GM19023 (cell line): ENCODE results near the gene NRF1.
"Not testable (repeated sequence)": the region's sequence is repeated elsewhere in the genome, so short reads cannot be mapped to it uniquely, and the experiment has no call there.

ENCODE experiments used
- ATAC-seq: cut with Tn5 transposase; IDR thresholded peaks from one replicate; pipeline ENCODE4 v1.9.1; 2021; ENCODE audit warnings: mild to moderate bottlenecking, moderate library complexity; ENCODE audit not compliant: unreplicated experiment

Gene NRF1

GRCh38 chr7:129780257-129780973 is 168.9 kb downstream of the NRF1 start:
- no peak for ATAC-seq

- no peak for ATAC-seq
These were observed 169.7 kb downstream of the NRF1 start for GRCh38 chr7:129780974-129781927.

DNA sequence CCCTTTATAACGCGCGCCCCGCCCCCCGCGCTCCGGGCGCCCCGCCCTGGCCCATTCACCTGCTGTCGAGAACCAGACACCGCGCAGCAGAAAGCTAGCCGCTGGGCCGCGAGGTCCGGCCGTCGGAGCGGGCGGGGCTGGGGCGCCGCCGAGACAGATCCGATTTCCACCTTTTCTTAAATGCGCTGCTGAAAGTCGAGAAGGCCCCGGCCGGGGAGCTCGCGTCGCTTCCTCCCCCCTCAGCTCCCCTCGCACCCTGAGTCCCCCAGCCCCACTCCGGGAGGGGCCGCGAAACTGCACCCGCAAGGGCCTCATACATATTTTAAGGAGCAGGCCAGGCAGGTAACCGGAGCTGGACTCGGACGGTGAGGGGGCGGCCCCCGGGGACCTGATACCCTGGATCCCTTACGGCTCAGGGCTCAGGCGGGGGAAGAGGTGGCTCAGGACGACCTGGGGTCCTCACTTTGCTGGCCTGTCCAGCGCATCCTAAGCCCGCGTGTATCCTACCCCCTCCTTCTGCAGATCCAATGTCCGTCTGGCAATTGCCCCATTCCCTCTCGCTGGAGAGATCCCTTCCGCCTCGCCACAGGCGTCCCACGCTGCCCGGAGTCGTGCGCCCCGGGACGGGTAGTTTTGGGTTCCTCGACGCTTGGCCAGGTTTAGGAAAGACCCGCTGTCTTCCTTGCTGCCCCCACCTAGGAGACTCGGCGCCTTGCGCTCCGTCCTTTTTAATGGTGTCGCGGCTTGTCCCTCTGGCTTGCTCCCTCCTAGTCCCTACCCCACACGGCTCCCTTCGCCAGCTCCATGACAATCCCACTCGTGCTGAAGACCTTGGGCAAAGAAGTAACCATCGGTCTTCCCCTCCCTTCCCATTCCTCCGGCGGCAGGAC is 170.7 kb downstream of the NRF1 start:
- no peak for ATAC-seq

GRCh38 chr7:129782818-129783583 is 171.5 kb downstream of the NRF1 start:
- no peak for ATAC-seq

DNA sequence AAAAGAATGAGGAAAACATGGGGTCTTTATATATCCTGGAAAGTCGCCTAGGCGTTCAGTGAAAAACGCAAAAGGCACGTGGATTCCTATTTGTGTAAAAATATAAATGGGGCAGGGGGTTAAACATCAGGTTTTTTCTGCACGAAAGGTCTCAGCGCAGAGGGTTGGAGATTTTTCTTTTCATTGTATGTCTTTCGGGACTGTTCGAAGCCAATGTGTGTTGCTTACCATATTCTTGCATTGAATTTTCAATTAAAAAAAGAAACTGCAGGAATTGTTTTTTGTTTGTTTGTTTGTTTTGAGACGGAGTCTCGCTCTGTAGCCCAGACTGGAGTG is 172.0 kb downstream of the NRF1 start:
- no peak for ATAC-seq

- no peak for ATAC-seq
These were observed 172.9 kb downstream of the NRF1 start for GRCh38 chr7:129784437-129784782.

DNA sequence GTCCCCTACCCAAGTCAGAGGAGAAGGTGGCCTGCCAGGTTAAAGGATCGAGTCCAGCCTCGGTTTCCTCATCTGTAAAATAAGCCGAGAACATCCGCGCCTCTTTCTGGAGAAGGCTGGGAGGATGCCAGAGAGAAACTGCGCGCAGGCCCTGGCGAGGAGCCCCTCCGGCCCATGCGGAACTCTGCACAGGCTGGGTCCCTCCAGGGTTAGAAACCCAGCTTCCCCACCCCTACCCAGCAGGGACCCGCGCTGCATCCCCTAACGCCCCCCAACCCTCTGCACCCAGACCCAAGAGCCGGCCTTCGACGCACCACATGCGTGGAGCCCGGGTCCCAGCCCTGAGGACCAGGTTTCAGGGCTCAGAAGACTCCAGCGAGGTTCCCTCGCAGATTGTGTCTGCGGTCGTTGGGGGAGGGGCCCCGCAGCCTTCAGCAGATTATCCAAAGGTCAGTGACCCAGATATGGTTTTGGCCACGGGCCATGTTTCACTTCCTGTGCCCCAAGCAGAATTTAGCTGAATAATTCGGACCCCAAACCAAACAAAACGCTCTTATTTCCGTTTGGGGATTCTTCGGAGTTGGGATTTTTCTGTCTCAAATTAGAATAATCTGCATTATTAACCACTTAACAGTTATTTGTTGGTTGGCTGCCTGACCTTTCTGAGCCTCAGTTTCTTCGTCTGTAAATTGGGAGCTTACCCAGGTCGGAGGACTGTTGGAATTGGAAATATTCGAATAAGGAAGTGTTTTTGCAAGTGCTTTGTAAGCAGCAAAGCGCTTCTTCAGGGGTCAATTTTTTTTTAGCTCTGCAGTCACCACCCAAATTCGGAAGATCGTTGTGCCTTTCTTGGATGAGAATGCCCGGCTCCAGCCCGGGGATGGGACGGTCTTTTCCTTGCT is 173.5 kb downstream of the NRF1 start:
- ATAC-seq, result no peak

DNA sequence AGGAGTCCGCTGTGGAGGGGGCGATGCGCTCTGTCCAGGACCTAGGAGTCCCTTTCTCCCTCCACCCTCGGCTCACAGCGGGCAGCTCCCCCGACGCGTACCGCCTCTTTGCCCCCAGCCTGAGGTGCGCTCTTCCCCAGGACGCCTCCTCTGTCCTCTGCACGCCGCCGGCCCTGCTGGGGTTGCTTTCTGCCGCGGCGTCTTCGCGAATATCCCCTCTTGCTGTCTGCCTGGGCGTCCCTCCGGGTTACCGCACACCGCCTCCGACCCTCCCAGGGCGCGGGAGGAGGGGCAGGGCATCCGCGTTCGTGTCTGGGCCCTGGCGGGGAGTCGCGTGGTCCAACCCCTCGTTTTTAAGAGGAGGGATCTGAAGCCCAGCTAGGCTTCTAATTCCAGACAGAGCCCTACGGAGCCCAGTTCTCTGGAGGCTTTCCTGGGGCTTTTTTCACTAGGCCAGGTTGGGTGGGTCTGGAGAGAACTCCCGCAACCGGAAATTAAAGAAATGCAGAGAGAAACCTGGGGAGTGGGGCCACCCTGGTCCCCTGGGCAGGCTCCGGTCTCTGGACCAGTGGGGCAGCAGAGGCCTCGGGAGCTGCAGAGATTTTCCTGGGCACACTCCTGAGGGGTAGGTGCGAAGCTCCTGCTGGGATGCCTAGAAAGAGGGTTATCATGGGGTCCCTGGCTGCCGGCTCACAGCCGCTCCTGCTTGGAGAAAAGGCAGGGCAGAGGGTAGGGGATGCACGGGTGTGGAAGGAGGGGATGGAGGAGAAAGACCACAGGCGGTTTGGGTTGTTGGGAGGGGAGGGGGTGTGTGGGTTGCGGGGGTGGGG is 174.4 kb downstream of the NRF1 start:
- no peak for ATAC-seq

GRCh38 chr7:129786825-129787563 is 175.5 kb downstream of the NRF1 start:
- no peak for ATAC-seq

DNA sequence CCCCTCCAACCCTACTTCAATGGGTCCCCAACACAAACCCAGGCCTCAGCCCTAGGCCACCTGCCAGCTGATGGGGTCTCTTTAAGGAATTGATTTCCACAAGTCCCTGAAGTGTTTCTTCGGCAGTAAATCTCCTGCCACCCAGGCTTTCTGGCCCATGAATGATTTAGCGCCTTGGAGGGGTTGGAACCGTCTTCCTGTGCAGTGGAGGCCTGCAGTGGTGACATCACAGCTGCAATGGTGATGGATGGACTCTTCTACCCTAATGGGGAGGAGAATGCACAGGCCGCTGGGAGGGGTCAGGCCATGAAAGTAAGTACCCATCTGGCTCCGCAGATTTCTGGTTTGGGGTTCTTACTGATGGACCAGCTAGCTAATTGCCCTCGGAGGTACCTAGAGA is 177.5 kb downstream of the NRF1 start:
- ATAC-seq, result no peak

DNA sequence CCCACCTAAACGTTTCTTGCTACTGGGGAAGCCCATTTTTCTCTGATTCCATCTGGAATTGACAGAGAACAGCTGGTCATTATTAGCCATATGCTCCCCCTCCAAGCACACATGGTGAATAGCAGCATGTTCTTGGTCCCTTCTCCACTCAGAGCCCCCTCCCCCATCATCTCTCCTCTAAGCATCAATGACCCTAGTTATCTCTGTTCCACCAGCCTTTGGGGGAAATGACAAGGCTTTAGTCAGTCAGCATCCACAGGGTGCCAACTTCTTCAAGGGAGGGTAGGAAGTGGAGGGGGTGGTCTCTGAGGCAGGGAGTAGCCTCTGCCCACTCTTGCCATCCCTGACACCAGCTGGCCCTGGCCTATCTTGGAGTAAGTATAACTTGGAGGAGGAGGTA is 178.1 kb downstream of the NRF1 start:
- no peak for ATAC-seq

GRCh38 chr7:129790136-129790535 is 178.6 kb downstream of the NRF1 start:
- no peak for ATAC-seq

GRCh38 chr7:129792721-129793120 is 181.2 kb downstream of the NRF1 start:
- no peak for ATAC-seq

GRCh38 chr7:129793506-129794310 is 182.2 kb downstream of the NRF1 start:
- ATAC-seq, result no peak

- ATAC-seq, result not testable (repeated sequence)
These were observed 182.9 kb downstream of the NRF1 start for GRCh38 chr7:129794461-129794860.

DNA sequence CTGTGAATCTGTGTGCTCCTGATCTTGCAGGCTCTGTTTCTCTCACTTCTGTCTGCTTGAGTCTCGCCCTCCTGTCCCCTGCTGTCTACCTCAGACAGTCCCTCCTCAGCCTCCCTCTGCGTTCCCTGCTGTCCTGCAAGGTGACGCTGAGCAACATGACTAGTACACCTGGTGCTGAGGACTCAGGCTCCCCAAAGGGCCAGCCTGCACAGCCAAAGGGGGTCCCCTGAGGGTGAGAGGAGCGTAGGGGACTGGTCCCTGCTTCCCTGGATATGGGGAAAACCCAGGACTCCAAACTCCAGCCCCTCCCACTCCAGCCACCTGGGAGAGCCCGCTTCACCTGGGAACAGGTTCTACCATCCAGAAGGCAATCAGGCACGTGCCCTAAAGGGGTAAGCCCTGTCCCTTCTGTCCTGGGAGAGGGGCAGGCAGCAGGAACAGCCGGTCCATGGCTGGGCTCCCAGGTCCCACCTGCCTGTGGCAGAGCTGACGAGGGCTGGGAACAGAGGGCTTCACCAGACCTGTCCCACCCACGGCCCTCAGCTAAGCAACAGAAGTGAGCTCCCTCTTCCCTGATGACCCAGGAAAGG is 184.8 kb downstream of the NRF1 start:
- ATAC-seq, result no peak
